Hematopoietic multipotent progenitor cell treated with erythropoietin and hydrocortisone succinate and interleukin-3 and kit ligand, for 4 days (in vitro differentiated cells): ENCODE data around the gene CD177.
"Not testable (repeated sequence)": the region's sequence is repeated elsewhere in the genome, so short reads cannot be mapped to it uniquely, and the experiment has no call there.

Experiments used
- DNase-seq: peaks from one replicate; pipeline ENCODE4 v3.0.0-alpha.2; 2015

The CD177 gene

GRCh38 chr19:43353606-43354304 lies at the start of gene CD177:
Gene CD177, plus strand, starts transcription at chr19:43353686. Its CDS starts 29 bp downstream, at chr19:43353715.
- no peak for DNase-seq

GRCh38 chr19:43305642-43306041 lies 47.8 kb upstream of the CD177 start:
- peak; percentile 39 for DNase-seq

- no peak for DNase-seq
Measured at GRCh38 chr19:43306097-43306496, 47.4 kb upstream of the CD177 start.

- no peak for DNase-seq
Measured at GRCh38 chr19:43308244-43308815, 45.2 kb upstream of the CD177 start.

- no peak for DNase-seq
Measured at GRCh38 chr19:43309466-43309865, 44.0 kb upstream of the CD177 start.

GRCh38 chr19:43310221-43310620 lies 43.3 kb upstream of the CD177 start:
- DNase-seq, result no peak

- no peak for DNase-seq
Measured at GRCh38 chr19:43311256-43311655, 42.2 kb upstream of the CD177 start.

GRCh38 chr19:43311706-43312105 lies 41.8 kb upstream of the CD177 start:
- no peak for DNase-seq

- DNase-seq, result no peak
Measured at GRCh38 chr19:43313711-43314495, 39.6 kb upstream of the CD177 start.

GRCh38 chr19:43315851-43316250 lies 37.6 kb upstream of the CD177 start:
- DNase-seq, result no peak

GRCh38 chr19:43316591-43317319 lies 36.7 kb upstream of the CD177 start:
- DNase-seq, result peak; percentile 7

- DNase-seq, result no peak
Measured at GRCh38 chr19:43318203-43318602, 35.3 kb upstream of the CD177 start.

GRCh38 chr19:43318796-43319314 lies 34.6 kb upstream of the CD177 start:
- DNase-seq, result no peak

- no peak for DNase-seq
Measured at GRCh38 chr19:43320546-43320945, 32.9 kb upstream of the CD177 start.

- DNase-seq, result not testable (repeated sequence)
Measured at GRCh38 chr19:43326761-43327160, 26.7 kb upstream of the CD177 start.

GRCh38 chr19:43328561-43328960 lies 24.9 kb upstream of the CD177 start:
- DNase-seq, result not testable (repeated sequence)

GRCh38 chr19:43329049-43329448 lies 24.4 kb upstream of the CD177 start:
- not testable (repeated sequence) for DNase-seq

- DNase-seq, result no peak
Measured at GRCh38 chr19:43329989-43330388, 23.5 kb upstream of the CD177 start.

- DNase-seq, result no peak
Measured at GRCh38 chr19:43330726-43331434, 22.6 kb upstream of the CD177 start.

GRCh38 chr19:43331435-43332010 lies 22.0 kb upstream of the CD177 start:
- peak; percentile 4 for DNase-seq

GRCh38 chr19:43332058-43332922 lies 21.2 kb upstream of the CD177 start:
- DNase-seq, result no peak
